HEK293 (cell line): ENCODE data around the gene PIM3.
A peak's percentile ranks its signal among the peaks of the same experiment; 100 is the strongest.

Source experiments
- CTCF ChIA-PET: fragments of 350-600 bp; formaldehyde crosslinking; extraction: SDS; loops from one replicate; lab custom pipeline; 2021; ENCODE audit warnings: antibody characterized with exemption; lab: Yijun Ruan, JAX
- POLR2A ChIA-PET: fragments of 300-600 bp; formaldehyde crosslinking; extraction: SDS; loops from one replicate; lab custom pipeline; 2020; ENCODE audit warnings: antibody characterized with exemption, inconsistent platforms; lab: Yijun Ruan, JAX
- H3K27ac ChIP-seq: fragments of 200-500 bp; sonication (Bioruptor generic); 2 replicates; pipeline ENCODE4 v1.5.1; 2014; ENCODE audit warnings: low read depth, low read length, control low read depth, inconsistent platforms; ENCODE audit errors: extremely low read depth
- H3K36me3 ChIP-seq, 2 experiments: fragments of 200-500 bp in 1 of 2; sonication (Bioruptor generic) in 1 of 2; 1 replicate in 1 of 2; 2 replicates in 1 of 2; pipeline ENCODE4 v1.5.1; 2014 to 2017; ENCODE audit warnings: inconsistent platforms in 2 of 2, low read length in 2 of 2; ENCODE audit not compliant: control insufficient read depth in 2 of 2, insufficient read depth in 1 of 2
- H3K4me1 ChIP-seq: fragments of 200-500 bp; sonication (Bioruptor generic); 2 replicates; pipeline ENCODE4 v1.5.1; 2014; ENCODE audit warnings: mild to moderate bottlenecking, low read length, inconsistent platforms; ENCODE audit not compliant: control insufficient read depth, insufficient read depth
- H3K4me3 ChIP-seq: 2 replicates; pipeline ENCODE4 v1.5.1; 2011; ENCODE audit warnings: low read depth, mild to moderate bottlenecking, control low read depth, low read length, moderate library complexity
- H3K9me3 ChIP-seq: fragments of 200-500 bp; sonication (Bioruptor generic); 2 replicates; pipeline ENCODE4 v1.5.1; 2014; ENCODE audit warnings: low read depth, low read length, inconsistent platforms; ENCODE audit not compliant: control insufficient read depth, insufficient read depth
- BCL11B ChIP-seq: fragments of 450-650 bp; formaldehyde crosslinking; IDR thresholded peaks from 2 replicates; pipeline ENCODE4 v1.5.1; 2016; ENCODE audit warnings: low read depth, missing biosample characterization, missing genetic modification characterization
- CTCF ChIP-seq: fragments of 450-650 bp; formaldehyde crosslinking; IDR thresholded peaks from 2 replicates; pipeline ENCODE4 v1.5.1; 2016; ENCODE audit warnings: missing biosample characterization, missing genetic modification characterization
- GLIS1 ChIP-seq: fragments of 450-650 bp; formaldehyde crosslinking; IDR thresholded peaks from 2 replicates; pipeline ENCODE4 v1.5.1; 2016; ENCODE audit warnings: missing biosample characterization, missing genetic modification characterization
- HOXC10 ChIP-seq: sonication (generic); formaldehyde crosslinking; IDR thresholded peaks from 2 replicates; pipeline ENCODE4 v1.8.1; 2023; ENCODE audit warnings: mild to moderate bottlenecking, missing genetic modification reagents
- KLF8 ChIP-seq: fragments of 450-650 bp; formaldehyde crosslinking; IDR thresholded peaks from 2 replicates; pipeline ENCODE4 v1.5.1; 2016; ENCODE audit warnings: missing biosample characterization, missing genetic modification characterization
- PRDM1 ChIP-seq: fragments of 450-650 bp; formaldehyde crosslinking; IDR thresholded peaks from 2 replicates; pipeline ENCODE4; 2016; ENCODE audit warnings: missing biosample characterization, missing genetic modification characterization
- PRDM6 ChIP-seq: fragments of 450-650 bp; formaldehyde crosslinking; IDR thresholded peaks from 2 replicates; pipeline ENCODE4 v1.5.1; 2017; ENCODE audit warnings: missing biosample characterization, missing genetic modification characterization
- RBAK ChIP-seq: fragments of 450-650 bp; formaldehyde crosslinking; IDR thresholded peaks from 2 replicates; pipeline ENCODE4 v1.5.1; 2016; ENCODE audit warnings: missing biosample characterization, missing genetic modification characterization
- SCRT2 ChIP-seq: fragments of 450-650 bp; formaldehyde crosslinking; IDR thresholded peaks from 2 replicates; pipeline ENCODE4 v1.5.1; 2016; ENCODE audit warnings: missing biosample characterization, missing genetic modification characterization
- ZBTB7A ChIP-seq: fragments of 450-650 bp; formaldehyde crosslinking; IDR thresholded peaks from 2 replicates; pipeline ENCODE4 v1.5.1; 2016; ENCODE audit warnings: low read depth, missing biosample characterization, missing genetic modification characterization
- ZFHX2 ChIP-seq: fragments of 450-650 bp; formaldehyde crosslinking; conservative IDR thresholded peaks from 2 replicates; pipeline ENCODE4 v1.5.1; 2016; ENCODE audit warnings: missing biosample characterization, missing genetic modification characterization
- ZNF335 ChIP-seq: fragments of 450-650 bp; formaldehyde crosslinking; conservative IDR thresholded peaks from 2 replicates; pipeline ENCODE4 v1.5.1; 2016; ENCODE audit warnings: missing biosample characterization, missing genetic modification characterization
- ZNF501 ChIP-seq: fragments of 450-650 bp; formaldehyde crosslinking; IDR thresholded peaks from 2 replicates; pipeline ENCODE4 v1.5.1; 2016; ENCODE audit warnings: missing biosample characterization, missing genetic modification characterization
- ZNF600 ChIP-seq: fragments of 450-650 bp; formaldehyde crosslinking; IDR thresholded peaks from 2 replicates; pipeline ENCODE4 v1.5.1; 2016; ENCODE audit warnings: missing biosample characterization, missing genetic modification characterization
- ZNF654 ChIP-seq: fragments of 450-650 bp; formaldehyde crosslinking; IDR thresholded peaks from 2 replicates; pipeline ENCODE4 v1.5.1; 2016; ENCODE audit warnings: low read depth, missing biosample characterization, missing genetic modification characterization
- TF ChIP-seq, protein P1 (sequence below): fragments of 450-650 bp; formaldehyde crosslinking; IDR thresholded peaks from 2 replicates; pipeline ENCODE4 v1.5.1; 2017; ENCODE audit warnings: missing biosample characterization, missing genetic modification characterization
- TF ChIP-seq, protein P2 (sequence below): fragments of 450-650 bp; formaldehyde crosslinking; IDR thresholded peaks from 2 replicates; pipeline ENCODE4 v1.5.1; 2016; ENCODE audit warnings: missing biosample characterization, missing genetic modification characterization
- TF ChIP-seq, protein P3 (sequence below): fragments of 450-650 bp; formaldehyde crosslinking; IDR thresholded peaks from 2 replicates; pipeline ENCODE4 v1.5.1; 2016; ENCODE audit warnings: missing biosample characterization, missing genetic modification characterization

Gene PIM3

DNA sequence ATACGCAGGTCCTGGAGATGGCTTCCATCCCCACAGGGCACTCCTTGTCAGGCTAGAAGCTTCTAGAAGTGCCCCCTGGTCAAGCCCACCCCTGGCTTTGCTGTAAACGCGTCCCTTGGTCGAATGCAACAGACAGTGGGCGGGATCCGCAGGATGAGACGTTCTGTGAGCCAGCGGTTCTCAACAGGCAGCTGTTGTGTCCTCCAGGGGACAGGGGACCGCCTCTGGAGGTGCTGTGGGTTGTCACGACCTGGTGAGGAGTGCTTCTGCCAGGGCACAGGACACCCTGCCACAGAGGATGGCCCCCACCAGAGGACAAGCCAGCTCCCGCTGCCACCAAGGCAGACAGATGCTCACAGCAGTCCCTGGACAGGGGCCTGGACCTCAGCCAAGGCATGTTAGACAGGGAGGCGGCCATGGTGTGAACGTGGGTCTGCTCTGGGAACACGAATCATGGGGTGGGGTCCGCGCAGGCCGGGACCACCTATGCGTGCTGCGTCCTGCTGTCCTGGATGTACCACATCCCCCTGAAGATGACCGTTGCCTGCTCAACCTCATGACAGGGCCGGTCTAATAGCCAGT lies 30.5 kb upstream of the PIM3 start:
- no peak overlapping the region for H3K27ac ChIP-seq
- ChIA-PET CTCF (interaction anchor here (0.5 to 4.5 kb wide), 25 partner anchors 10 to 703 kb away, joined by 3 to 67 read pairs (median 4); no protein-coding TSS in a partner anchor), POLR2A (interaction anchor here (0.9 to 1.6 kb wide), 2 partner anchors 22 to 37 kb away, joined by 3 to 4 read pairs; no protein-coding TSS in a partner anchor)
- TF ChIP-seq HOXC10 (no peak), ZNF335 (no peak), ZFHX2 (tag by site-specific recombination) (peak; percentile 24; the same call in 1 of the 2 replicates), GLIS1 (tag by site-specific recombination) (no peak), PRDM6 (tag by site-specific recombination) (no peak), BCL11B (tag by site-specific recombination) (0 out of 2 replicates have a peak, but pooled peaks have one; percentile 6), PRDM1 (tag by site-specific recombination) (no peak), ZBTB7A (no peak), SCRT2 (tag by site-specific recombination) (peak; percentile 62; the same call in 1 of the 2 replicates)
- TF ChIP-seq, protein P1, sequence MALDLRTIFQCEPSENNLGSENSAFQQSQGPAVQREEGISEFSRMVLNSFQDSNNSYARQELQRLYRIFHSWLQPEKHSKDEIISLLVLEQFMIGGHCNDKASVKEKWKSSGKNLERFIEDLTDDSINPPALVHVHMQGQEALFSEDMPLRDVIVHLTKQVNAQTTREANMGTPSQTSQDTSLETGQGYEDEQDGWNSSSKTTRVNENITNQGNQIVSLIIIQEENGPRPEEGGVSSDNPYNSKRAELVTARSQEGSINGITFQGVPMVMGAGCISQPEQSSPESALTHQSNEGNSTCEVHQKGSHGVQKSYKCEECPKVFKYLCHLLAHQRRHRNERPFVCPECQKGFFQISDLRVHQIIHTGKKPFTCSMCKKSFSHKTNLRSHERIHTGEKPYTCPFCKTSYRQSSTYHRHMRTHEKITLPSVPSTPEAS (tag by site-specific recombination) = no peak
- TF ChIP-seq, protein P2, sequence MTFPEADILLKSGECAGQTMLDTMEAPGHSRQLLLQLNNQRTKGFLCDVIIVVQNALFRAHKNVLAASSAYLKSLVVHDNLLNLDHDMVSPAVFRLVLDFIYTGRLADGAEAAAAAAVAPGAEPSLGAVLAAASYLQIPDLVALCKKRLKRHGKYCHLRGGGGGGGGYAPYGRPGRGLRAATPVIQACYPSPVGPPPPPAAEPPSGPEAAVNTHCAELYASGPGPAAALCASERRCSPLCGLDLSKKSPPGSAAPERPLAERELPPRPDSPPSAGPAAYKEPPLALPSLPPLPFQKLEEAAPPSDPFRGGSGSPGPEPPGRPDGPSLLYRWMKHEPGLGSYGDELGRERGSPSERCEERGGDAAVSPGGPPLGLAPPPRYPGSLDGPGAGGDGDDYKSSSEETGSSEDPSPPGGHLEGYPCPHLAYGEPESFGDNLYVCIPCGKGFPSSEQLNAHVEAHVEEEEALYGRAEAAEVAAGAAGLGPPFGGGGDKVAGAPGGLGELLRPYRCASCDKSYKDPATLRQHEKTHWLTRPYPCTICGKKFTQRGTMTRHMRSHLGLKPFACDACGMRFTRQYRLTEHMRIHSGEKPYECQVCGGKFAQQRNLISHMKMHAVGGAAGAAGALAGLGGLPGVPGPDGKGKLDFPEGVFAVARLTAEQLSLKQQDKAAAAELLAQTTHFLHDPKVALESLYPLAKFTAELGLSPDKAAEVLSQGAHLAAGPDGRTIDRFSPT (tag by site-specific recombination) = peak; percentile 29; the same call in 1 of the 2 replicates
- TF ChIP-seq, protein P3, sequence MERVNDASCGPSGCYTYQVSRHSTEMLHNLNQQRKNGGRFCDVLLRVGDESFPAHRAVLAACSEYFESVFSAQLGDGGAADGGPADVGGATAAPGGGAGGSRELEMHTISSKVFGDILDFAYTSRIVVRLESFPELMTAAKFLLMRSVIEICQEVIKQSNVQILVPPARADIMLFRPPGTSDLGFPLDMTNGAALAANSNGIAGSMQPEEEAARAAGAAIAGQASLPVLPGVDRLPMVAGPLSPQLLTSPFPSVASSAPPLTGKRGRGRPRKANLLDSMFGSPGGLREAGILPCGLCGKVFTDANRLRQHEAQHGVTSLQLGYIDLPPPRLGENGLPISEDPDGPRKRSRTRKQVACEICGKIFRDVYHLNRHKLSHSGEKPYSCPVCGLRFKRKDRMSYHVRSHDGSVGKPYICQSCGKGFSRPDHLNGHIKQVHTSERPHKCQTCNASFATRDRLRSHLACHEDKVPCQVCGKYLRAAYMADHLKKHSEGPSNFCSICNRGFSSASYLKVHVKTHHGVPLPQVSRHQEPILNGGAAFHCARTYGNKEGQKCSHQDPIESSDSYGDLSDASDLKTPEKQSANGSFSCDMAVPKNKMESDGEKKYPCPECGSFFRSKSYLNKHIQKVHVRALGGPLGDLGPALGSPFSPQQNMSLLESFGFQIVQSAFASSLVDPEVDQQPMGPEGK (tag by site-specific recombination) = no peak
- H3K9me3 ChIP-seq = no peaks in the 10 kb centered on the region
- H3K4me3 ChIP-seq = no peak overlapping the region
- H3K36me3 ChIP-seq = peaks cover 0 to 15% of the 10 kb centered on the region in 2 experiments; a peak in 1 of 3 replicates
- H3K4me1 ChIP-seq = no peaks in the 10 kb centered on the region

DNA sequence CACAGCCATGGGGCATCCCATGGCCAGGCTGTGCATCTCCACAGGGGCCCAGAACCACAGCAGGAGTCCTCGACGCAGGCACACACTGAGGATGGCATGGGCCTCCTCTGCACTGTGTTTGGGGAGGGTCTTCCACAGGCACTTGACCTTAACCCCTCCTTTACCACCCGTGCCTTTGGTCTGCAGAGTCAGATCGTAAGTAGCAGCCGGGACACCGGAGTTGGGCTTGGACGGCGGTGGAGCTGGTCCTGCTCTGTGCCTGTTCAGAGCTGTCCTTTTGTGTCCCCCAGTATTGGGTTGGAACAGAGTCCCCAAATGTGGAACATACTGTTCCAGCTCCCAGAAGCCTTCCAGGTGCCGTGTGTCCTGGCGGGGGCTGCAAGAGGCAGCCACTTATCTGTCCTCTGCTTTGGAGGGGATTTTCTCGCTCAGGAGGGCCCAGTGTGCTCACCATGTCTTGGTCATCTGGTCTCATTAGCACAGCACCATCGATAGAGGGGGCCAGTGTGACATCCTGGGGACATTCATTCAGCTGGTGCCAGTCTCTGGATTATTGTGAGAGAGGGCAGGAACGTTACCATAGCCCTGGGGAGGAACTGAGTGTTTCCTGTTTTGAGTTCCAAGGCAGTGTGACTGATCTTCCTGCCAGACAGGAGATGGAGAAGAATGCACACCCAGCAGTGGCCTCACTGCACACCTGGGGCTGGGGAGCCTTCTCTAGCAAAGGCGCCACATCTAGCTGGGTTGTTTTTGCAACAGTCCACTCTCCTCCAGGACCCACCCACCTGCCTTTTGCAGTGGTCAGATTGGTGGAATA lies 29.8 kb upstream of the PIM3 start:
- H3K4me1 ChIP-seq = no peaks in the 10 kb centered on the region
- no peak overlapping the region for H3K4me3 ChIP-seq
- no peak for TF ChIP-seq RBAK (tag by site-specific recombination)
- TF ChIP-seq ZNF501 (tag by site-specific recombination) = no peak
- 0 out of 2 replicates have a peak, but pooled peaks have one; percentile 49 for TF ChIP-seq ZNF600 (tag by site-specific recombination)
- peak; percentile 84 for TF ChIP-seq CTCF
- peak; percentile 80 for TF ChIP-seq ZNF654 (tag by site-specific recombination)
- peak; percentile 42; the same call in 1 of the 2 replicates for TF ChIP-seq KLF8
- TF ChIP-seq, protein P3 (tag by site-specific recombination) = peak; percentile 43
- ChIA-PET CTCF (interaction anchor here (0.5 to 4.5 kb wide), 28 partner anchors 9 to 310 kb away, joined by 3 to 67 read pairs (median 4); no protein-coding TSS in a partner anchor), POLR2A (interaction anchor here (0.8 to 1.6 kb wide), 3 partner anchors 21 to 36 kb away, joined by 3 to 4 read pairs (median 3); no protein-coding TSS in a partner anchor)
- no peak overlapping the region for H3K27ac ChIP-seq
- no peaks in the 10 kb centered on the region for H3K9me3 ChIP-seq
- peaks cover 0 to 8% of the 10 kb centered on the region in 2 experiments; a peak in 1 of 3 replicates for H3K36me3 ChIP-seq
